Right lobe of liver (tissue), 4 donors: Measurements from ENCODE around the gene NBAS.

Experiments
- POLR2A ChIP-seq: fragments of 450-650 bp; IDR thresholded peaks from one replicate; pipeline ENCODE4 v1.6.1; 2017; ENCODE audit warnings: antibody characterized with exemption, mild to moderate bottlenecking
- TF ChIP-seq, protein P1 (sequence below), 4 donors: fragments of 200-600 bp in 3 of 4; fragments of 450-650 bp in 1 of 4; IDR thresholded peaks; one replicate each; pipeline versions ENCODE4 v1.5.1 to v1.8.0; 2016 to 2022; ENCODE audit warnings: antibody characterized with exemption in 4 of 4, mild to moderate bottlenecking in 2 of 4
- donor health status: DM: no; HTN: no; CAD: no.
- donor health status: DM: no; HTN: no; CAD: no.
- donor health status: DM: no; HTN: yes; CAD: no.

DNA sequence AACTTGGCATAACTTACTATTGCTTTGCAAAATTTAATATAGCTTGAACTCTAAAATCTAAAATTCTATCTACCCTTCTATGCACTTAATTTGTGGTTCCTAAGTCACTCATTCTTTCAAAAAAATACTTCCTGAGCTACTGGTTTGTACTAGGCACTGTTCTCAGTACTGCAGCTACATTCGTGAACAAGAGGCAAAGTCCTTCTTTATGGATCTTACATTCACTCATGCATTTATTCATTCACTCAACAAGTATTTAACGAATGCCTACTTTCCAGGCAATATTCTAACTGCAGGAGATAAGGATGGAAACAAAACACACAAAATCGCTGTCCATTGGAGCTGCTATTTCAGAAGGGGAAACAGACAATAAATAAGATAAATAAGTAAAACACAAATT lies 104.8 kb downstream of the NBAS start:
- TF ChIP-seq, protein P1, sequence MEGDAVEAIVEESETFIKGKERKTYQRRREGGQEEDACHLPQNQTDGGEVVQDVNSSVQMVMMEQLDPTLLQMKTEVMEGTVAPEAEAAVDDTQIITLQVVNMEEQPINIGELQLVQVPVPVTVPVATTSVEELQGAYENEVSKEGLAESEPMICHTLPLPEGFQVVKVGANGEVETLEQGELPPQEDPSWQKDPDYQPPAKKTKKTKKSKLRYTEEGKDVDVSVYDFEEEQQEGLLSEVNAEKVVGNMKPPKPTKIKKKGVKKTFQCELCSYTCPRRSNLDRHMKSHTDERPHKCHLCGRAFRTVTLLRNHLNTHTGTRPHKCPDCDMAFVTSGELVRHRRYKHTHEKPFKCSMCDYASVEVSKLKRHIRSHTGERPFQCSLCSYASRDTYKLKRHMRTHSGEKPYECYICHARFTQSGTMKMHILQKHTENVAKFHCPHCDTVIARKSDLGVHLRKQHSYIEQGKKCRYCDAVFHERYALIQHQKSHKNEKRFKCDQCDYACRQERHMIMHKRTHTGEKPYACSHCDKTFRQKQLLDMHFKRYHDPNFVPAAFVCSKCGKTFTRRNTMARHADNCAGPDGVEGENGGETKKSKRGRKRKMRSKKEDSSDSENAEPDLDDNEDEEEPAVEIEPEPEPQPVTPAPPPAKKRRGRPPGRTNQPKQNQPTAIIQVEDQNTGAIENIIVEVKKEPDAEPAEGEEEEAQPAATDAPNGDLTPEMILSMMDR (IDR thresholded peaks at IDR 0.05) = no peak
- TF ChIP-seq POLR2A = no peak
